Cardiac muscle cell (in vitro differentiated cells and primary cell): ENCODE measurements around the gene ACACB. TPM values are rescaled to one million over a fixed set of nuclear protein-coding genes. Genes with fewer than 3 reads are reported as not detected.

Experiments used
- DNase-seq, 2 donors: peaks; one replicate each; pipeline versions ENCODE4 v3.0.0 to v3.0.0-alpha.2; 2010 to 2017; ENCODE audit warnings: low read depth in 1 of 2, low spot score in 1 of 2
- H3K27ac ChIP-seq: fragments of 200-600 bp; sonication (generic); 2 replicates; pipeline ENCODE4 v1.5.1; 2016
- H3K27me3 ChIP-seq: fragments of 200-600 bp; sonication (generic); 2 replicates; pipeline ENCODE4 v1.6.0; 2016; ENCODE audit warnings: control low read depth
- H3K36me3 ChIP-seq: fragments of 200-600 bp; sonication (generic); 2 replicates; pipeline ENCODE4 v1.5.1; 2016; ENCODE audit warnings: control low read depth
- H3K4me1 ChIP-seq: fragments of 200-600 bp; sonication (generic); 2 replicates; pipeline ENCODE4 v1.8.1; 2017; ENCODE audit warnings: low read depth, mild to moderate bottlenecking, mixed run types
- H3K4me3 ChIP-seq: fragments of 200-600 bp; sonication (generic); 2 replicates; pipeline ENCODE4 v1.5.1; 2016; ENCODE audit warnings: mild to moderate bottlenecking
- H3K9me3 ChIP-seq: fragments of 200-600 bp; sonication (generic); 2 replicates; pipeline ENCODE4 v1.5.1; 2017; ENCODE audit warnings: low read depth, mild to moderate bottlenecking, control low read depth
- CTCF ChIP-seq: IDR thresholded peaks from 2 replicates; pipeline ENCODE4 v1.5.1; 2012; ENCODE audit warnings: low read depth, mild to moderate bottlenecking, low read length
- polyA plus RNA-seq: library from polyadenylated mRNA; unstranded; fragments of >200 nt; fragmentation: Nextera tagmentation; extraction: Ambion mirVana; gene quantifications from 2 replicates; pipeline ENCODE4 v1.2.1, GENCODE V29; 2016
- total RNA-seq: library from RNA; depleted of rRNA; stranded (reverse); fragments of >200 nt; gene quantifications from 2 replicates; pipeline ENCODE4 v1.2.3, GENCODE V29; 2016

Gene ACACB
- total and polyA plus RNA-seq, 2 experiments from 2014 or later: 28.9 to 78.0 TPM

GRCh38 chr12:109223868-109224267 is 107.5 kb downstream of the ACACB start:
- Histone ChIP-seq H3K27ac (no peak overlapping the region), H3K36me3 (peaks cover 46% of the 10 kb centered on the region), H3K4me1 (no peaks in the 10 kb centered on the region), H3K27me3 (no peaks in the 10 kb centered on the region), H3K9me3 (no peaks in the 10 kb centered on the region), H3K4me3 (no peak overlapping the region)
- no peak for DNase-seq
- no peak for TF ChIP-seq CTCF

GRCh38 chr12:109228664-109229063 is 112.3 kb downstream of the ACACB start:
- no peak for TF ChIP-seq CTCF
- Histone ChIP-seq H3K4me3 (no peak overlapping the region), H3K4me1 (no peaks in the 10 kb centered on the region), H3K27ac (no peak overlapping the region), H3K36me3 (peaks cover 63% of the 10 kb centered on the region), H3K9me3 (no peaks in the 10 kb centered on the region), H3K27me3 (no peaks in the 10 kb centered on the region)
- DNase-seq: no peak

GRCh38 chr12:109230193-109230592 is 113.8 kb downstream of the ACACB start:
- no peak overlapping the region for H3K27ac ChIP-seq
- H3K4me3 ChIP-seq: no peak overlapping the region
- H3K4me1 ChIP-seq: no peaks in the 10 kb centered on the region
- H3K36me3 ChIP-seq: peaks cover 62% of the 10 kb centered on the region
- H3K27me3 ChIP-seq: no peaks in the 10 kb centered on the region
- TF ChIP-seq CTCF: no peak
- H3K9me3 ChIP-seq: no peaks in the 10 kb centered on the region
- DNase-seq: no peak

GRCh38 chr12:109232731-109233130 is 116.3 kb downstream of the ACACB start:
- DNase-seq: no peak
- H3K4me3 ChIP-seq: no peak overlapping the region
- no peaks in the 10 kb centered on the region for H3K4me1 ChIP-seq
- no peaks in the 10 kb centered on the region for H3K9me3 ChIP-seq
- no peaks in the 10 kb centered on the region for H3K27me3 ChIP-seq
- no peak overlapping the region for H3K27ac ChIP-seq
- H3K36me3 ChIP-seq: peaks cover 78% of the 10 kb centered on the region
- no peak for TF ChIP-seq CTCF

- Histone ChIP-seq H3K27me3 (no peaks in the 10 kb centered on the region), H3K36me3 (peaks cover 82% of the 10 kb centered on the region), H3K27ac (no peak overlapping the region), H3K4me3 (no peak overlapping the region), H3K9me3 (no peaks in the 10 kb centered on the region), H3K4me1 (no peaks in the 10 kb centered on the region)
- TF ChIP-seq CTCF: no peak
- no peak for DNase-seq
Measured at GRCh38 chr12:109234012-109234411, 117.6 kb downstream of the ACACB start.

- H3K36me3 ChIP-seq: peaks cover 88% of the 10 kb centered on the region
- no peak overlapping the region for H3K4me3 ChIP-seq
- H3K27ac ChIP-seq: no peak overlapping the region
- no peaks in the 10 kb centered on the region for H3K4me1 ChIP-seq
- H3K9me3 ChIP-seq: no peaks in the 10 kb centered on the region
- no peaks in the 10 kb centered on the region for H3K27me3 ChIP-seq
- DNase-seq: no peak
- TF ChIP-seq CTCF: no peak
Measured at GRCh38 chr12:109236257-109236656, 119.9 kb downstream of the ACACB start.
